ENCODE measurements around the gene TPCN1. TPM values are rescaled to one million over a fixed set of nuclear protein-coding genes. Genes with fewer than 3 reads are reported as not detected.

The TPCN1 gene
- 10 to 100 TPM; 22.8 to 26.3 (median 25.5) TPM for polyA plus RNA-seq (ENCODE audit: insufficient read length in 3 of 3)

- DNase-seq (ENCODE audit: low read depth in 3 of 3, low spot score in 2 of 3) = peak; percentile 99 to 100 (median 100)
Measured at GRCh38 chr12:113221181-113221996, at the start of gene TPCN1. TPCN1 (plus strand) TSS chr12:113221464; CDS start chr12:113226853, 5,389 bp downstream.

DNA sequence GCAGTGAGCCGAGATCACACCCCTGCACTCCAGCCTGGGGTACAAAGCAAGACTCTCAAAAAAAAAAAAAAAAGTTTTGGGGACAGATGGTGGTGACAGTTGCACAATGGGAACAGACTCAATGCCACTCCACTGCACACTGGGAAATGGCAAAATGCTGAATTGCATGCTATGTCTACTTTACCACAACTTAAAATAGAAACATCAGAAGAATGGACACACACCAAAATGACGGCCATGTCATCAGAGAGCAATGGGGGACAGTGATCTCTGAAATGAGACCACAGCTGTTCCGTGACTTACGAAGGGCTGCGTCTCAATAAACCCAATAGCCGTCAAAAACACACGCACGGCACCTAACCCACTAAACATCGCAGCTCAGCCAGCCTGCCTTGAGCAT, 49.7 kb upstream of the TPCN1 start:
- DNase-seq (ENCODE audit: low read depth in 3 of 3, low spot score in 2 of 3) = no peak

- no peak for DNase-seq (ENCODE audit: low read depth in 3 of 3, low spot score in 2 of 3)
Measured at GRCh38 chr12:113172185-113172584, 49.1 kb upstream of the TPCN1 start.

- no peak for DNase-seq (ENCODE audit: low read depth in 3 of 3, low spot score in 2 of 3)
Measured at GRCh38 chr12:113173081-113173698, 48.1 kb upstream of the TPCN1 start.

- no peak for DNase-seq (ENCODE audit: low read depth in 3 of 3, low spot score in 2 of 3)
Measured at GRCh38 chr12:113174461-113175384, 46.5 kb upstream of the TPCN1 start.

DNA sequence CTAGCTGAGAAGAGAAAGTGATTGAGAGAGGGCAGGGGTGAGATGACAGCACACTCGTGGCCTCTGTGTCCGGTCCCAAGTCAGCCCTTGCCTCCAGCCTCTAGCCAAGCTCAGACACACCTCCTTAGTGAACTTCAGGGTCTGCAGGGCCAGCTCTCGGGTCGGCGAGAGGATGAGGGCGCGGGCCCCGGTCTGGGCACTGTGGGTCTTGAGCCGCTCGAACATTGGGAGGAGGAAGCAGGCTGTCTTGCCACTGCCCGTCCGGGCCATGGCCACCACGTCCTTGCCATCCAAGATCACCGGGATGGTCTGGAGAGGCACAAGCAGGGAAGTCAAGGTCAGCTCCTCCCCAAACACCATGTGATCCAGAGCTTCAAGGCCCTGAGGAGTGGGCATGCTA, 42.2 kb upstream of the TPCN1 start:
- DNase-seq (ENCODE audit: low read depth in 3 of 3, low spot score in 2 of 3) = no peak

GRCh38 chr12:113180333-113180732, 40.9 kb upstream of the TPCN1 start:
- no peak for DNase-seq (ENCODE audit: low read depth in 3 of 3, low spot score in 2 of 3)

DNA sequence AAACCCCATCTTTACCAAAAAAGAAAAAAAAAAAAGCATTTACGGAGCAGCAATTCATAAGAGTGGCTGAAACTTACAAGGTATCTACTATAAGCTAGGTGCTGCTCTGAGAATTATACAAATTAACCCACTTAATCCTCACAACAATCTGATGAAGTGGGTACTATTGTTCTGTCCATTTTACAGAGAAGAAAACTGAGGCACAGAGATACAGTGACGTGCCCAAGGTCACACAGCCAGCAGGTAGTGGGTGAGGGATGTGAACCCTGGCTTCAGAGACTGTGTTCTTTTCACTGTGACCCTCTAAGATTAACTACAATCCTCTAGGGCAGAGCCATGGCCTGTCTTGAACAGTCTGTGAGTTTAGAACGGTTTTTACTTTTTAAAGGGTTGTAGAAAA, 39.3 kb upstream of the TPCN1 start:
- DNase-seq (ENCODE audit: low read depth in 3 of 3, low spot score in 2 of 3) = no peak

- no peak for DNase-seq (ENCODE audit: low read depth in 3 of 3, low spot score in 2 of 3)
Measured at GRCh38 chr12:113183030-113183589, 38.2 kb upstream of the TPCN1 start.

DNA sequence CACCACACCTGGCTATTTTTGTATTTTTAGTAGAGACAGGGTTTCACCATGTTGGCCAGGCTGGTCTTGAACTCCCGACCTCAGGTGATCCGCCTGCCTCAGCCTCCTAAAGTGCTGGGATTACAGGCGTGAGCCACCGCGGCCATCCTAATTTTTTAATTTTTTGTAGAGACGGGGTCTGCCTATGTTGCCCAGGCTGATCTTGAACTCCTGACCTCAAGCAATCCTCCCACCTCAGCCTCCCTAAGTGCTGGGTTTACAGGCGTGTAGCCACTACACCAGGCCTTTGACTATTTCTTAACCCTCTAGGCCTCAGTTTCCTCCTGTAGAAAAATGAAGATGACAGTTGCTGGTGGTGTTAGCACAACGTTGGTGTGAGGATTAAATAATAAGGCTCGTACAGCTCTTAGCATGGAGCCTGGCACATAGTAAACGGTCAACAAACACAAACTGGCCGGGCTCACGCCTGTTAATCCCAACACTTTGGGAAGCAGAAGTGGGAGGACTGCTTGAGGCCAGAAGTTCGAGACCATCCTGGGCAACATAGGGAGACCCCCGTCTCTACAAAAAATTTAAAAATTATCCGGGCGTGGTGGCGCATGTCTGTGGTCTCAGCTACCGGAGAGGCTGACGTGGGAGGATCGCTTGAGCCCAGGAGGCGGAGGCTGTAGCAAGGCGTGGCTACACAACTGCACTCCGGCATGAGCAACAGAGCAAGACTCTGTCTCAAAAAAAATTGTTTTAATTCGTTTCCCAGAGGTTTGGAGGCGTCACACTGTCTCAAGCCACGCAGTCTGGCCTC, 37.0 kb upstream of the TPCN1 start:
- DNase-seq (ENCODE audit: low read depth in 3 of 3, low spot score in 2 of 3) = peak in 1 of 3 donors; percentile 52

DNA sequence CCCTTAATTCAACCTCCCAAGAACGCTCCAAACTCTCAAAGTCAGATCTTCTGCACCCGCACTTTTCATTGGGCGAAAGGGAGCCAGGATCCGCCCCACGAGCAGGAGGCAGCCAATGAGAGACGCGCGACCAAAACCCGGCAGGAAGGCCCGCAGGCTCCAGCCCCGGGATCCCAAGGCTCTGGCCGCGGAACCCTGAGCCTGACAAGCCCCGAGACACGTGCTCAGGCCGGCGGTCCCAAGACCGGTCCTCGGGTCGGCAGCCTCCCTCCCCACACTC, 36.4 kb upstream of the TPCN1 start:
- DNase-seq (ENCODE audit: low read depth in 3 of 3, low spot score in 2 of 3) = peak; percentile 79 to 83 (median 80)

DNA sequence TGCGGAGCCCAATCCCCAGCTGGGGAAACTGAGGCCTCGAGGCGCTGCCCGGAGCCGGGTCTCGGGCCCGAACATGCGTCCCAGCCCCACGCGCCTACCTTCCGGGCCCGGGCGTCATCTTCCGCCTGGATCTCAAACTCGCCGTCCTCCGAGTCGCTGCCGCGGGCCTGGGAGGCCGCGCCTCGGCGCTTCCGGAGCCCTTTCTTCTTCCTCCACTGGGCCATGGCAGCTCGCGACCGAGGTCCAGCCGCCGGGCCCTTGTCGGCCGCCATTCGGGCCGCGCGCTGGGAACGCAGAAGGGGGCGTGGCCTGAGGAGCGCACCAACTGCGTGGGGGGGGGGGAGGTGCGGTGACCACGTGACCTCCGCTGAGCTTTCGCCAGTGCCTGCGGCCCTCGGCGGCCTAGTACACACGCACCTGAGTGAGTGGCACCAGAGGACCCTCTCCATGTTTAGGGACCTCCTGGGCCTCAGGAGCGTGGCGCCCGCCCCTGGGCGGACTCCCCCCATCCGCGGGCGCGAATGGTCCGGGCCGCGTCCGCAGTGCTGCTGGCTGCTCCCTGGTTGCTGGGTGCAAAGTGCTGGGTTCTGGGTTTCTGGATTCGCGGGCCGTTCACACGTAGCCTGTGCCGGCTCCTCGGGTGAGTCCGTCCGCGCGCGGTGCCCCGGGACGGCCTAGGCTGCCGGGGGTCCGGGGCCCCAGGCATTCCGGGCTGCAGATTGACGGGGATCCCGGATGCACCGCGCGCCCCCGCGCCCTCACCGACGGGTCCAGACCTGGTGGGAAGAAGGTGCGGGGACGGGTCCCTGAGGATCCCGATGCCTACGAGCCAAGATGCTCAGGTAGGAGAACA, 35.9 kb upstream of the TPCN1 start, which contains the start of the genes DDX54 and RITA1:
TSS of gene DDX54 (minus strand) at position 299 of the 853 bp plus-strand sequence. CDS start at position 272, 27 bp downstream.
TSS of gene RITA1 (plus strand) at position 542 of the 853 bp plus-strand sequence. CDS start 1,026 bp downstream, outside the sequence.
- peak; percentile 58 to 70 (median 67) for DNase-seq (ENCODE audit: low read depth in 3 of 3, low spot score in 2 of 3)

GRCh38 chr12:113186033-113186365, 35.3 kb upstream of the TPCN1 start:
- no peak for DNase-seq (ENCODE audit: low read depth in 3 of 3, low spot score in 2 of 3)

DNA sequence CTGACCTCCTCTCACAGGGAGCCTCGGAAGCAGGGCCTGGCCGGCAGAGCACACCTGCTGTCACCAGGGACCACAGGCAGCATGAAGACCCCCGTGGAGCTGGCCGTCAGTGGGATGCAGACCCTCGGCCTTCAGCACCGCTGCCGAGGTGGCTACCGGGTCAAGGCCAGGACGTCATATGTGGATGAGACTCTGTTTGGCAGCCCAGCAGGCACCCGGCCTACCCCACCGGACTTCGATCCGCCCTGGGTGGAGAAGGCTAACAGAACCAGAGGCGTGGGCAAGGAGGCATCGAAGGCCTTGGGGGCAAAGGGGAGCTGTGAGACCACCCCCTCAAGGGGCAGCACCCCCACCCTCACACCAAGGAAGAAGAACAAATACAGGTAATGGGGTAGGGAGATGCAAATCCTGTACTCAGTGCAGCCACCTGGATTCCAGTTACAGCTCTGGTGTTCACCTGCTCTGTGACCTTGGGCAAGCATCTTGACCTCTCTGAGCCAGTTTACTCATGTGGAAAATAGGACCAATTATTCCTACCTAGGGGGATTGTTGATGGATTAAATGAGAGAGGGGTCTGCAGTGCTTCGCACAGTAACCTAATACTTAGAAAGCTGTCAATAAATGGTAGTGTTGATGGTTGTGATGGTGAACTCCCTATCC, 34.5 kb upstream of the TPCN1 start:
- no peak for DNase-seq (ENCODE audit: low read depth in 3 of 3, low spot score in 2 of 3)

DNA sequence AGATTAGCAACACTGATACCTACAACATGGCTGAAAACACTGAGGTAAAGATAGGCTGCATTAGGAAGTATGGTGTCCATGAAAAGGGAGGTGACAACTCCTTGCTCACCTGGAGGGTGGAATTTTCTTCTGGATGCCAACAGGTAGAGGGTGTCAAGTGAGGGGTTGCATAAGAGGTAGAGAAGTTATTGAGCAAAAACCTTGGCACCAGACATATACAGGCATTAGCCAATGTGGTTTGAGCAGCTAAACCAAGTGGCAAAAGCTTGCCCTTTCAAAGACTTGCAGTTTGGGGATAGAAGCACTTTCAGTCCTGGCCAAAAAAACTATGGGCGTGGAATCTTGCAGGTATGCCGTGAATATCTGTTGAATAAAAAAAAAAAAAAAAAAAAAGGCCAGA, 31.9 kb upstream of the TPCN1 start:
- DNase-seq (ENCODE audit: low read depth in 3 of 3, low spot score in 2 of 3) = no peak

DNA sequence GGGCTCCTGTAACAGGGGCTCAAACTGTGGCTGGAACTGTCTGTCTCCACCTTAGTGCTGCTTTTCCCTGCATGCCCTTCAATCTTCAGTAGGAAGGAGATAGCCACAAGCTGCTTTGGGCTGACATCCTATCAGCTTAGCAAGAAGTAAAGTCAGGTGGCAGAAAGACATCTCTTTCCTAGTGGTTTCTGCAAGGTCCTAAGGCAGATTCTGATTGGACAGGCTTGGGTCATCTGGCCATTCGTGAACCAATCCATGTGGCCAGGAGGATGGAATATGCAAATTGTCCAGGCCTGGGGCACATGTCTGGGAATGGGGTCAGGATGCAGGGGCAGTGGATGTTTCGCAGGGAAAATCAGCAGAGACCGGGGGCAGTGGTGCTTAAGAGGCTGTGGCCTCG, 30.5 kb upstream of the TPCN1 start:
- no peak for DNase-seq (ENCODE audit: low read depth in 3 of 3, low spot score in 2 of 3)

DNA sequence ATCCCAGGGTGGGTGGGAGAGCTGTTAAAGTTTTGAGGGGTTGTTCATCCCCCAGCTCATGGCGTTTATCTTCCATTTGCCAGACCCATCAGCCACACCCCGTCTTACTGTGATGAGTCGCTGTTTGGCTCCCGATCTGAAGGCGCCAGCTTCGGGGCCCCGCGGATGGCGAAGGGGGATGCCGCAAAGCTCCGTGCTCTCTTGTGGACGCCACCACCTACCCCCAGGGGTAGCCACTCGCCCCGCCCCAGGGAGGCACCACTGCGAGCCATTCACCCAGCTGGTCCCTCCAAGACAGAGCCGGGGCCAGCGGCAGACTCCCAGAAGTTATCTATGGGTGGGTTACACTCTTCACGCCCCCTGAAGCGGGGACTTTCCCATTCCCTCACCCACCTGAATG, 30.0 kb upstream of the TPCN1 start:
- no peak for DNase-seq (ENCODE audit: low read depth in 3 of 3, low spot score in 2 of 3)

DNA sequence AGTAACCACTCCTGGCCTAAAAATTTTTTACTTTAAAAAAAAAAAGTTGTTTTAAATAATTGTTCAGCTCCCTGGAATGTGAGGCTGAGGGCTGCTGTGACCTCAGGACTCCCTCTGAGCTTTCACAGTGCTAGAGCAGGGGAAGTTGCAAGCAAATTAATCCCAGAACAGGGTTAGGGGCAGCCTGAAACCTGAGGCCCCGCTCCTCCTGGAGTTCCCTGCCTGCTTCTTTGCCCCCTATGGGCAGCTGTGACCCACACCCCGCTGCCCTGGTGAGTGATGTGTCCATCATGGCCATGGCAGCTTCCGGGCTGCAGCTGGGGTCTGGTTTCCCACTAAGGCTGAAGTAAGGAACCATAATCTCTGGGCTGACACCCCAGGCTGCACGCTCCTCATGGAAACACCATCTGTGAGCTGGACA, 26.3 kb upstream of the TPCN1 start:
- DNase-seq (ENCODE audit: low read depth in 3 of 3, low spot score in 2 of 3) = no peak

- DNase-seq (ENCODE audit: low read depth in 3 of 3, low spot score in 2 of 3) = no peak
Measured at GRCh38 chr12:113195598-113195997, 25.7 kb upstream of the TPCN1 start.
